Measurements from ENCODE around the gene ALS2CL. TPM values are rescaled to one million over a fixed set of nuclear protein-coding genes. Genes with fewer than 3 reads are reported as not detected.

ALS2CL gene
- total RNA-seq, 1 experiment from 2014 or later = 11.2 TPM

DNA sequence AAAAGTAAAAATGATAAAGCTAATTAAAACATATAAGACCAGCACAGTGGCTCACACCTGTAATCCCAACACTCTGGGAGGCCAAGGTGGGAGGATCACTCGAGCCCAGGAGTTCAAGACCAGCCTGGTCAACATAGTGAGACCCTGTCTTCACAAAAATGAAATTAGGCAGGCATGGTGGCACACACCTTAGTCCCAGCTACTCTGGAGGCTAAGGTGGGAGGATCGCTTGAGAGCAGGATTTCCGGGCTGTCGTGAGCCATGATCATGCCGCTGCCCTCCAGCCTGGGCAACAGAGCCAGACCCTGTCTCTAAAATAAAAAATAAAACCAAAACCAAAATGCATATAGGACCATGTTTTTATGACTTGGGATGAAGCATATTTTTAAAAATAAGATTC is 29.0 kb upstream of the ALS2CL start:
- Histone ChIP-seq H3K4me3 (ENCODE audit: low read depth, low read length) (no peak overlapping the region), H3K36me3 (ENCODE audit: control insufficient read depth, insufficient read depth, low read length) (no peaks in the 10 kb centered on the region), H3K9me3 (no peaks in the 10 kb centered on the region), H3K27me3 (replicated peaks; ENCODE audit: control insufficient read depth, insufficient read depth, low read length) (no peaks in the 10 kb centered on the region), H3K4me1 (no peaks in the 10 kb centered on the region)
- TF ChIP-seq, protein P1, sequence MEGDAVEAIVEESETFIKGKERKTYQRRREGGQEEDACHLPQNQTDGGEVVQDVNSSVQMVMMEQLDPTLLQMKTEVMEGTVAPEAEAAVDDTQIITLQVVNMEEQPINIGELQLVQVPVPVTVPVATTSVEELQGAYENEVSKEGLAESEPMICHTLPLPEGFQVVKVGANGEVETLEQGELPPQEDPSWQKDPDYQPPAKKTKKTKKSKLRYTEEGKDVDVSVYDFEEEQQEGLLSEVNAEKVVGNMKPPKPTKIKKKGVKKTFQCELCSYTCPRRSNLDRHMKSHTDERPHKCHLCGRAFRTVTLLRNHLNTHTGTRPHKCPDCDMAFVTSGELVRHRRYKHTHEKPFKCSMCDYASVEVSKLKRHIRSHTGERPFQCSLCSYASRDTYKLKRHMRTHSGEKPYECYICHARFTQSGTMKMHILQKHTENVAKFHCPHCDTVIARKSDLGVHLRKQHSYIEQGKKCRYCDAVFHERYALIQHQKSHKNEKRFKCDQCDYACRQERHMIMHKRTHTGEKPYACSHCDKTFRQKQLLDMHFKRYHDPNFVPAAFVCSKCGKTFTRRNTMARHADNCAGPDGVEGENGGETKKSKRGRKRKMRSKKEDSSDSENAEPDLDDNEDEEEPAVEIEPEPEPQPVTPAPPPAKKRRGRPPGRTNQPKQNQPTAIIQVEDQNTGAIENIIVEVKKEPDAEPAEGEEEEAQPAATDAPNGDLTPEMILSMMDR (IDR thresholded peaks at IDR 0.05; ENCODE audit: insufficient read depth in 1 of 2, low read depth in 1 of 2, low read length in 1 of 2, severe bottlenecking in 1 of 2, unreplicated experiment in 1 of 2) = no peak
- ChIA-PET CTCF (no interaction called here), POLR2A (no interaction called here)
- H3K36me3 Mint-ChIP-seq (ENCODE audit: insufficient read depth, unreplicated experiment) = no peaks in the 10 kb centered on the region
- H3K27ac Mint-ChIP-seq (ENCODE audit: unreplicated experiment) = no peak overlapping the region
- DNase-seq = no peak
- intact Hi-C loops (cut with micrococcal nuclease; ENCODE audit: unreplicated experiment) = no loop called here
- BruUV-seq (replicated peaks) = no TSS peak
- no peaks in the 10 kb centered on the region for H3K9me3 Mint-ChIP-seq (ENCODE audit: unreplicated experiment)
- H3K4me3 Mint-ChIP-seq (ENCODE audit: unreplicated experiment) = no peak overlapping the region
- H3K27me3 Mint-ChIP-seq (ENCODE audit: insufficient read depth, unreplicated experiment) = no peaks in the 10 kb centered on the region
- H3K4me1 Mint-ChIP-seq (ENCODE audit: low read depth, unreplicated experiment) = no peaks in the 10 kb centered on the region

DNA sequence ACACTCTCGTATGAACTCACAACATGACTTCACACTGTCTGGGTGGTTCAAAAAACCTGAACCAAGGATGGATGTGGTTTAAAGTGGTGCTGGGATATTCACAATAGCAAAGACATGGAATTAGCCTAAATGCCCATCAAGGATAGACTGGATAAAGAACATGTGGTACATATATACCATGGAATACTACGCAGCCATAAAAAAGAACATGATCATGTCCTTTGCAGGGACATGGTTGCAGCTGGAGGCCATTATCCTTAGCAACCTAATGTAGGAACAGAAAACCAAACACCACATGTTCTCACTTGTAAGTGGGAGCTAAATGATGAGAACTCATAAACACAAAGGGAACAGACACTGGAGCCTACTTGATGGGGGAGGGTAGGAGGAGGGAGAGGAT is 27.5 kb upstream of the ALS2CL start:
- TF ChIP-seq, protein P1 (IDR thresholded peaks at IDR 0.05; ENCODE audit: insufficient read depth in 1 of 2, low read depth in 1 of 2, low read length in 1 of 2, severe bottlenecking in 1 of 2, unreplicated experiment in 1 of 2) = no peak
- no peaks in the 10 kb centered on the region for H3K4me1 ChIP-seq
- H3K36me3 Mint-ChIP-seq (ENCODE audit: insufficient read depth, unreplicated experiment) = peaks cover 4% of the 10 kb centered on the region
- DNase-seq = no peak
- ChIA-PET POLR2A (no interaction called here), CTCF (no interaction called here)
- H3K27me3 Mint-ChIP-seq (ENCODE audit: insufficient read depth, unreplicated experiment) = no peaks in the 10 kb centered on the region
- no peaks in the 10 kb centered on the region for H3K9me3 Mint-ChIP-seq (ENCODE audit: unreplicated experiment)
- H3K4me3 ChIP-seq (ENCODE audit: low read depth, low read length) = no peak overlapping the region
- H3K27me3 ChIP-seq (replicated peaks; ENCODE audit: control insufficient read depth, insufficient read depth, low read length) = no peaks in the 10 kb centered on the region
- no peaks in the 10 kb centered on the region for H3K9me3 ChIP-seq
- intact Hi-C loops (cut with micrococcal nuclease; ENCODE audit: unreplicated experiment) = no loop called here
- no TSS peak for BruUV-seq (replicated peaks)
- H3K4me1 Mint-ChIP-seq (ENCODE audit: low read depth, unreplicated experiment) = no peaks in the 10 kb centered on the region
- no peak overlapping the region for H3K4me3 Mint-ChIP-seq (ENCODE audit: unreplicated experiment)
- no peak overlapping the region for H3K27ac Mint-ChIP-seq (ENCODE audit: unreplicated experiment)
- no peaks in the 10 kb centered on the region for H3K36me3 ChIP-seq (ENCODE audit: control insufficient read depth, insufficient read depth, low read length)

DNA sequence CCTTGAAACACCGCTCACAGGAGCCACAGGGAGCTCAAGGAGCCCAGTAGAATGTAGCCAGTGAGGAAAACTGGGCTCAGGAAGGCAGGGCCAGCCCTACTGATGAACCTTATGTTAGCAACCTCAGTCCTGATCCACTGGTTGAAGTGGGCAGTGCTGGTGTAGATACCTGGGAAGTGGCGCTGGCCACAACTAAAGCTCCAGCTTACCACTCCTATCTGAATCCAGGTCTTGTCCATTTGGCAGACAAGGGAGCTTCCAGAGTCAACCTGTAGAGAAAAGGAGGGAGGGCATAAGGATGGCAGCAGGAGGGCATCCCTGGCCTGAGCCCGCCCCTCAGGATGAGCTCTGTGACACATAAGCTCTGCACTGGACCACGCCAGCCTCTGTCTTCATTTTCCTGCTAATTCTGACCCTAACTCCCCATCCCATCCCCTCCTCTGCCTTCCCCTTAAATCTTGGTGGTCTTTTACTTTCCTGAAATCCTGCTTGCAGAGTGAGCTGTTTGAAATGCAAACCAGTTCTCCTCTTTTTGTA is 26.3 kb upstream of the ALS2CL start:
- POLR2A ChIA-PET = interaction anchor here (0.5 kb wide), 1 partner anchor 19 kb away, joined by 3 read pairs; no protein-coding TSS in a partner anchor
- TF ChIP-seq, protein P1 (IDR thresholded peaks at IDR 0.05; ENCODE audit: insufficient read depth in 1 of 2, low read depth in 1 of 2, low read length in 1 of 2, severe bottlenecking in 1 of 2, unreplicated experiment in 1 of 2) = no peak
- Mint-ChIP-seq H3K4me1 (ENCODE audit: low read depth, unreplicated experiment) (no peaks in the 10 kb centered on the region), H3K36me3 (ENCODE audit: insufficient read depth, unreplicated experiment) (peaks cover 6% of the 10 kb centered on the region), H3K27me3 (ENCODE audit: insufficient read depth, unreplicated experiment) (no peaks in the 10 kb centered on the region), H3K9me3 (ENCODE audit: unreplicated experiment) (no peaks in the 10 kb centered on the region), H3K27ac (ENCODE audit: unreplicated experiment) (no peak overlapping the region), H3K4me3 (ENCODE audit: unreplicated experiment) (no peak overlapping the region)
- no peak overlapping the region for H3K4me3 ChIP-seq (ENCODE audit: low read depth, low read length)
- intact Hi-C loops (cut with micrococcal nuclease; ENCODE audit: unreplicated experiment) = no loop called here
- CTCF ChIA-PET = interaction anchor here (1.1 to 1.2 kb wide), 2 partner anchors 175 to 189 kb away, joined by 3 to 4 read pairs; no protein-coding TSS in a partner anchor
- H3K4me1 ChIP-seq = no peaks in the 10 kb centered on the region
- DNase-seq = peak in 1 of 2 experiments; percentile 14
- no peaks in the 10 kb centered on the region for H3K27me3 ChIP-seq (replicated peaks; ENCODE audit: control insufficient read depth, insufficient read depth, low read length)
- H3K36me3 ChIP-seq (ENCODE audit: control insufficient read depth, insufficient read depth, low read length) = no peaks in the 10 kb centered on the region
- BruUV-seq (replicated peaks) = no TSS peak
- H3K9me3 ChIP-seq = no peaks in the 10 kb centered on the region

Data from Caco-2 (cell line).